HEK293T (cell line): Measurements from ENCODE around the gene MEGF9.

Source experiments
- CTCF ChIA-PET: fragments of 350-600 bp; formaldehyde crosslinking; extraction: SDS; loops from one replicate; lab custom pipeline; 2021; ENCODE audit warnings: antibody characterized with exemption, inconsistent platforms; lab: Yijun Ruan, JAX
- POLR2A ChIA-PET: fragments of 350-600 bp; formaldehyde crosslinking; extraction: SDS; loops from one replicate; lab custom pipeline; 2020; ENCODE audit warnings: antibody characterized with exemption, inconsistent platforms; lab: Yijun Ruan, JAX
- DNase-seq: peaks from one replicate; pipeline ENCODE4 v3.0.0; 2012; ENCODE audit warnings: mixed read lengths; ENCODE audit errors: extremely low spot score
- ARNT ChIP-seq: fragments of 450-650 bp; IDR thresholded peaks from 2 replicates; pipeline ENCODE4 v1.6.1; 2017; ENCODE audit warnings: mild to moderate bottlenecking
- BHLHE40 ChIP-seq: fragments of 450-650 bp; IDR thresholded peaks from 2 replicates; pipeline ENCODE4 v1.6.1; 2016; ENCODE audit warnings: mild to moderate bottlenecking, moderate library complexity, borderline replicate concordance
- CTBP1 ChIP-seq: fragments of 450-650 bp; IDR thresholded peaks from 2 replicates; pipeline ENCODE4 v1.6.1; 2016; ENCODE audit warnings: borderline replicate concordance
- ELF4 ChIP-seq: fragments of 450-650 bp; IDR thresholded peaks from 2 replicates; pipeline ENCODE4 v1.6.1; 2017; ENCODE audit warnings: antibody characterized with exemption
- FOXA1 ChIP-seq: fragments of 450-650 bp; IDR thresholded peaks from 2 replicates; pipeline ENCODE4 v1.6.1; 2016; ENCODE audit warnings: mild to moderate bottlenecking
- FOXK2 ChIP-seq: fragments of 450-650 bp; IDR thresholded peaks from 2 replicates; pipeline ENCODE4 v1.6.1; 2016; ENCODE audit warnings: mild to moderate bottlenecking
- FOXM1 ChIP-seq: fragments of 450-650 bp; IDR thresholded peaks from 2 replicates; pipeline ENCODE4 v1.6.1; 2017; ENCODE audit warnings: mild to moderate bottlenecking, borderline replicate concordance
- HDGF ChIP-seq: fragments of 450-650 bp; IDR thresholded peaks from 2 replicates; pipeline ENCODE4 v1.6.1; 2017; ENCODE audit warnings: antibody characterized with exemption, borderline replicate concordance
- L3MBTL2 ChIP-seq: fragments of 450-650 bp; conservative IDR thresholded peaks from 2 replicates; pipeline ENCODE4 v1.6.1; 2016; ENCODE audit warnings: mild to moderate bottlenecking
- LEF1 ChIP-seq: fragments of 450-650 bp; IDR thresholded peaks from 2 replicates; pipeline ENCODE4 v1.6.1; 2017; ENCODE audit warnings: mild to moderate bottlenecking, borderline replicate concordance
- NFRKB ChIP-seq: fragments of 450-650 bp; IDR thresholded peaks from 2 replicates; pipeline ENCODE4 v1.6.1; 2016; ENCODE audit warnings: mild to moderate bottlenecking, moderate library complexity
- SP1 ChIP-seq: fragments of 450-650 bp; IDR thresholded peaks from 2 replicates; pipeline ENCODE4 v1.6.1; 2017
- SUZ12 ChIP-seq: fragments of 450-650 bp; IDR thresholded peaks from 2 replicates; pipeline ENCODE4 v1.6.1; 2016; ENCODE audit warnings: mild to moderate bottlenecking
- TARDBP ChIP-seq: fragments of 450-650 bp; IDR thresholded peaks from 2 replicates; pipeline ENCODE4 v1.6.1; 2016
- ZNF384 ChIP-seq: fragments of 450-650 bp; IDR thresholded peaks from 2 replicates; pipeline ENCODE4 v1.6.1; 2016
- TF ChIP-seq, protein P1 (sequence below): fragments of 450-650 bp; IDR thresholded peaks from 2 replicates; pipeline ENCODE4 v1.6.1; 2016

Gene MEGF9

DNA sequence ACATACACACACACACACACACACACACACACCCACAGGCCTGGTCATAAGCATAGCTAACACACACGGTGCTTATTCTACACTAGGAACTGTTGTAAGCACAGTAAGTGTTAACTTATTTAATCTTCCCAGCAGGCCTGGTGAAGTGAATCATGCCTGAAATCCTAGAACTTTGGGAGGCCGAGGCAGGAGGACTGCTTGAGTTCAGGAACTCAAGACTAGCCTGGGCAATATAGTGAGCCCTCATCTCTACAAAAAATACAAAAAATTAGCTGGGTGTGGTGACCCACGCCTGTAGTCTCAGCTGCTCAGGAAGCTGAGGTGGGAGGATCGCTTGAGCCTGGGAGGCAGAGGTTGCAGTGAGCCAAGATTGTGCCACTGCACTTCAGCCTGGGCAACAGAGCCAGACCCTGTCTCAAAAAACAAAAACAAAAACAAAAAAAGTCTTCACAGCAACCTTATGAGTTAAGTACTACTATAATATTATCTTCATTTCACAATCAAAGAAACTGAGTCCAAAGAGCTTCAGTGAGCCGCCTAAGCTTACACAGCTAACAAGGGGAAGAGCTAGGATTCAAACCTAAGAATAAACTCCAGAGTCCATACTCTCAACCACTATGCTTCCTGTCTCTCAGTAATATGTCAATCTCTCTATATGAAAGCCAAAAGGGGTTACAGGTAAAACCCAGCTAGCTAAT, 2.3 kb downstream of the MEGF9 start:
- TF ChIP-seq, protein P1, sequence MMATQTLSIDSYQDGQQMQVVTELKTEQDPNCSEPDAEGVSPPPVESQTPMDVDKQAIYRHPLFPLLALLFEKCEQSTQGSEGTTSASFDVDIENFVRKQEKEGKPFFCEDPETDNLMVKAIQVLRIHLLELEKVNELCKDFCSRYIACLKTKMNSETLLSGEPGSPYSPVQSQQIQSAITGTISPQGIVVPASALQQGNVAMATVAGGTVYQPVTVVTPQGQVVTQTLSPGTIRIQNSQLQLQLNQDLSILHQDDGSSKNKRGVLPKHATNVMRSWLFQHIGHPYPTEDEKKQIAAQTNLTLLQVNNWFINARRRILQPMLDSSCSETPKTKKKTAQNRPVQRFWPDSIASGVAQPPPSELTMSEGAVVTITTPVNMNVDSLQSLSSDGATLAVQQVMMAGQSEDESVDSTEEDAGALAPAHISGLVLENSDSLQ = no peak
- TF ChIP-seq FOXK2 = no peak
- no peak for TF ChIP-seq FOXM1
- TF ChIP-seq FOXA1 = no peak
- TF ChIP-seq LEF1 = no peak
- no peak for TF ChIP-seq NFRKB
- no peak for TF ChIP-seq SUZ12
- no peak for TF ChIP-seq L3MBTL2
- CTCF ChIA-PET = interaction anchor here (0.8 to 1.0 kb wide), 2 partner anchors 10 to 125 kb away, joined by 3 to 4 read pairs; no protein-coding TSS in a partner anchor
- no peak for DNase-seq
- POLR2A ChIA-PET = no interaction called here

DNA sequence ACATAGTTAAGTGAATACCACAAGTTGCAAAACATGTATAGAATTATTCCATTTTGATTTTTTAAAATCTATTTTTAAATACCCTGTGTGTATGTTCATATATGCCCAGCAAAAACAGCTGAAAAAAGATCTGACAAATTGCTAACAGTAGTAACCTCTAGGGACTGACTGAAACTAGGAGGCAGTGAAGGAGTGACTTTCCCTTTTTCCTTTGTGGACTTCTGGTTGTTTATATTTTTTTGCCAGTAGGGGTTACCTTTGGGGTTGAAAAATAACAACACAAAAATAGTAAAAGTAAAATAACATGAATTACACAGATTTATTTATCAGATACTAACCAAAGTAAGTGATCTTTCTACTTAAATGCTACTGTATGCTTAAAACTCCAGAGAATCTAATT, 2.9 kb downstream of the MEGF9 start:
- POLR2A ChIA-PET = no interaction called here
- DNase-seq = no peak
- CTCF ChIA-PET = no interaction called here
- TF ChIP-seq LEF1 = no peak

DNA sequence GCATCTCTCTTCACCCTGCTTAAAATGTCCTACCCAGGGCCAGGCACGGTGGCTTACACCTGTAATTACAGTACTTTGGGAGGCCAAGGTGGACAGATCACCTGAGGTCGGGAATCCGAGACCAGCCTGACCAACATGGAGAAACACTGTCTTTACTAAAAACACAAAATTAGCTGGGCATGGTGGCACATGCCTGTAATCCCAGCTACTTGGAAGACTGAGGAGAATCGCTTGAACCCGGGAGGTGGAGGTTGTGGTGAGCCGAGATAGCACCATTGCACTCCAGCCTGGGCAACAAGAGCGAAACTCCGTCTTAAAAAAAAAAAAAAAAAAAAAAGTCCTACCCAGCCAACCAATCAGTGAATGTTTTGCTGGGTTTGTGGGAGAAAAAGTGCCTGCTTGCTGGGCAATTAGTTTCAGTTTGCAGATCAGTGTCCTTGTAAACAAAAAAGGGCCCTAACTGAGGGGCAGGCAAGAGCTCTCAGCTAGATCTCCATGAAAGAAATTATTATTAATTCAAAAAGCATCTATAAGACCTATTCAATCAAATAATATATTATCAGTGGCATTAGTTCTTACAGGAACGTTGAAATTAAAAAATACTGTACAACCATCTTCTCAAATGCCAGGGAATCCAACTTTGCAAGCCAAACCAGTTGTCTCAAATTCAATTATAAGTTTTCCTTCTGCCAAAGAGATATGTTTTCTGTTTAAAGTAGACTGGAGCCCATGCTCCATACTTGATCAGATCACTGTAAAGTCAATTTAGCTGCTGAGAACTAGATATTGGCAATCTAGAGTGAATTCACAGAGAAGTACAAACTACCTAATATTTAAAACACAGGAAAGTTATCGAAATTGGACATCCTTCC, 3.9 kb downstream of the MEGF9 start:
- peak; percentile 44 for DNase-seq
- POLR2A ChIA-PET = no interaction called here
- CTCF ChIA-PET = no interaction called here
- TF ChIP-seq ZNF384 (peak; percentile 95), LEF1 (no peak)

DNA sequence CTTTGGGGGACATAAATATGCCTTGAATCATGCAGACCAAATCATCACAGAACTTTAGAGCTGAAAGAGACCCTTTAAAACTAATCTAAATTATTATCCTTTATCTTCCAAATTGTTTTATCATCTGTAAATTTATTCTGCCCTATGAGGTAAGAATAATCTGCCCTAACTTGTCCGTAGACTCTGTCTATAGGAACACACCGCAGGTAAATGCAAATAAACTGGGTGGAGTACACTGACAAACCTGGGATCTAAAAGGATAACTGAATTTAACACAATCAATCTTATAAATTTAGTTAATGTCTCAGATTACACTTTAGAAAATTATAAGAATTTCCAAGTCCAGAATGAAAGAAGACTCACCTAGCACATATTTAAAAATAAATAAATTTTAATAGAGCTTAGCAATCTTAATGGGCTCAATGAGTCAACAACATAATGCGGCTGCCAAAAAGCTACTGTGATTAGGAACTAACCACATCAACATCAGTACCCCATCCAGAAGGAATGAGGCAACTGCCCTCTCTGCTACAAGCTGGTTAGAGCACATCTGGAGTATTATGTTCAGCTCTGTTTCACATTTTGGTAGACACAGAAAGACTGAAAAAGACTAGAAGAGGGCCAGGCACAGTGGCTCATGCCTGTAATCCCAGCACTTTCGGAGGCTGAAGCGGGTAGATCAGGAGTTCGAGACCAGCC, 5.6 kb downstream of the MEGF9 start:
- ChIA-PET CTCF (interaction anchor here (0.6 kb wide), 1 partner anchor 20 kb away, joined by 3 read pairs; no protein-coding TSS in a partner anchor), POLR2A (no interaction called here)
- no peak for DNase-seq
- TF ChIP-seq ZNF384 (no peak), FOXK2 (no peak), SP1 (no peak), LEF1 (no peak), NFRKB (no peak), FOXM1 (no peak), L3MBTL2 (no peak), ARNT (no peak), ELF4 (no peak), FOXA1 (no peak), BHLHE40 (no peak), CTBP1 (no peak), SUZ12 (no peak), HDGF (no peak)
- TF ChIP-seq, protein P1 = no peak

DNA sequence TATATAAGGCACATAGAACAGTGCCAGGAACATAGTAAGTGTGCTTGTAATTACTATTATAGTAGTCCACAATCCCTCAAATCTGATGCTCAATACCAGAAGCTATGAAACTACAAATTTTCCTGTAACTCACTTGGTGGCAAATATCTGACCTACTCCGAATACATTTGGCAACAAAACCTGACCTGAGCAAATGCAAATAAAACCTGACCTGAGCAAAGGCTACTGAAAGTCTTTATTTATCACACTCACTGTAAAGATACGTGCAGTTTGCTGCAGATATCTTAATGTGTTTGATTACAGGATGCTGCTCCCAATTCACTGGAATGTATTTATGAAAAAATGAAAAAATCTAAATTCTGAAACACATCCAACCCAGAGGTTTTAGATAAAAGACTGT, 7.1 kb downstream of the MEGF9 start:
- no peak for TF ChIP-seq LEF1
- TF ChIP-seq FOXM1 = no peak
- TF ChIP-seq SUZ12 = no peak
- TF ChIP-seq ARNT = no peak
- TF ChIP-seq L3MBTL2 = no peak
- no peak for TF ChIP-seq ELF4
- no peak for TF ChIP-seq FOXK2
- DNase-seq = no peak
- ChIA-PET CTCF (no interaction called here), POLR2A (interaction anchor here (1.2 kb wide), 1 partner anchor 86 kb away, joined by 3 read pairs; the partner anchor contains the start of gene FBXW2)

DNA sequence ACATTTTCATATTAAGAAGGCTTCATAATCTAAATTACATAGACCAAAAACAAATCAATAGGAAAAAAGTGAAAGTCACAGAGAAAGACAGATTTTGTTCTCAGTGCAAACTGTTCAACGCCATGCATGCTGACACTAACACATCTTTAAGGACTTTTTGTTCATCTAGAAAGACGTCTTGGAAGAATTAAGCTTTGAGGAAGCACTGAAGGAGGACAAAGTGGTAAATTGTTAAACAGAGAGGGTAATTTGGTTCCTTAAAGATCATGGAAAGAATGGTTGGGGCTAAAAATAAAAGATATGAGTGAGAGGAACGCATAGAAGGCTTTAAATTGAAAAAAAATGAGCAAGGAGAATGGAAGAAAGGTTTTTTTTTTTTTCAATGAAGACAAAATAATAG, 9.1 kb downstream of the MEGF9 start:
- DNase-seq = no peak
- CTCF ChIA-PET = no interaction called here
- POLR2A ChIA-PET = no interaction called here
- no peak for TF ChIP-seq TARDBP
- no peak for TF ChIP-seq FOXK2
- TF ChIP-seq SUZ12 = no peak
- no peak for TF ChIP-seq ARNT
- TF ChIP-seq HDGF = no peak
- no peak for TF ChIP-seq FOXA1
- no peak for TF ChIP-seq ZNF384
- no peak for TF ChIP-seq ELF4
- TF ChIP-seq NFRKB = no peak
- TF ChIP-seq SP1 = no peak
- TF ChIP-seq CTBP1 = no peak
- TF ChIP-seq FOXM1 = no peak
- TF ChIP-seq, protein P1 = no peak
- no peak for TF ChIP-seq BHLHE40
- TF ChIP-seq L3MBTL2 = no peak
